NCI-H524 treated with DMSO at 0.1 percent for 48 hours (cell line): ENCODE measurements around the gene NT5DC4.

Experiments used
- DNase-seq: peaks from one replicate; lab custom pipeline; 2025; lab: John Stamatoyannopoulos, UW

NT5DC4 gene

GRCh38 chr2:112754564-112754963 lies 33.7 kb downstream of the NT5DC4 start:
- no peak for DNase-seq

- no peak for DNase-seq
Measured at GRCh38 chr2:112755444-112755843, 34.6 kb downstream of the NT5DC4 start.

- no peak for DNase-seq
Measured at GRCh38 chr2:112756207-112756606, 35.4 kb downstream of the NT5DC4 start.

GRCh38 chr2:112757265-112757664 lies 36.4 kb downstream of the NT5DC4 start:
- DNase-seq, result no peak

- no peak for DNase-seq
Measured at GRCh38 chr2:112758711-112759110, 37.9 kb downstream of the NT5DC4 start.

GRCh38 chr2:112760149-112760548 lies 39.3 kb downstream of the NT5DC4 start:
- DNase-seq, result no peak

- DNase-seq, result no peak
Measured at GRCh38 chr2:112762276-112762675, 41.5 kb downstream of the NT5DC4 start.

GRCh38 chr2:112764071-112765044 lies 43.5 kb downstream of the NT5DC4 start, which contains the start of gene CKAP2L:
Gene CKAP2L, minus strand, starts transcription at chr2:112764609. Its CDS starts 11 bp downstream, at chr2:112764598.
- DNase-seq, result peak; percentile 88

GRCh38 chr2:112765251-112765650 lies 44.4 kb downstream of the NT5DC4 start:
- no peak for DNase-seq

- no peak for DNase-seq
Measured at GRCh38 chr2:112767693-112768330, 47.0 kb downstream of the NT5DC4 start.

GRCh38 chr2:112768432-112768831 lies 47.6 kb downstream of the NT5DC4 start:
- no peak for DNase-seq

GRCh38 chr2:112772322-112772721 lies 51.5 kb downstream of the NT5DC4 start:
- DNase-seq, result no peak

GRCh38 chr2:112772911-112773475 lies 52.2 kb downstream of the NT5DC4 start:
- DNase-seq, result no peak

GRCh38 chr2:112773556-112773955 lies 52.7 kb downstream of the NT5DC4 start:
- DNase-seq, result no peak

- DNase-seq, result no peak
Measured at GRCh38 chr2:112774536-112775285, 53.9 kb downstream of the NT5DC4 start.

- DNase-seq, result no peak
Measured at GRCh38 chr2:112776113-112776512, 55.3 kb downstream of the NT5DC4 start.

GRCh38 chr2:112777036-112777435 lies 56.2 kb downstream of the NT5DC4 start:
- DNase-seq, result no peak

- DNase-seq, result no peak
Measured at GRCh38 chr2:112779598-112779997, 58.8 kb downstream of the NT5DC4 start.

GRCh38 chr2:112782234-112782799 lies 61.5 kb downstream of the NT5DC4 start:
- DNase-seq, result no peak

- DNase-seq, result no peak
Measured at GRCh38 chr2:112783187-112783714, 62.4 kb downstream of the NT5DC4 start.
